IMR-90 (cell line): ENCODE data around the gene NBPF8.
"Not testable (repeated sequence)": the region's sequence is repeated elsewhere in the genome, so short reads cannot be mapped to it uniquely, and the experiment has no call there.

Experiments
- BHLHE40 ChIP-seq: fragments of 150-350 bp; IDR thresholded peaks from 2 replicates; pipeline ENCODE4 v1.6.1; 2016; ENCODE audit warnings: mild to moderate bottlenecking, low read depth, low read length
- CEBPB ChIP-seq: IDR thresholded peaks from 2 replicates; pipeline ENCODE4 v1.6.1; 2012; ENCODE audit warnings: low read depth, low read length, improper control_type of control experiment
- CHD1 ChIP-seq: IDR thresholded peaks from 2 replicates; pipeline ENCODE4 v1.6.1; 2012; ENCODE audit warnings: low read depth, low read length, improper control_type of control experiment
- MAZ ChIP-seq: IDR thresholded peaks from 2 replicates; pipeline ENCODE4 v1.6.1; 2012; ENCODE audit warnings: low read depth, mild to moderate bottlenecking, low read length, improper control_type of control experiment, moderate library complexity, borderline replicate concordance
- POLR2A ChIP-seq: IDR thresholded peaks from 2 replicates; pipeline ENCODE4 v1.6.1; 2012; ENCODE audit warnings: mild to moderate bottlenecking, low read depth, low read length
- RAD21 ChIP-seq: IDR thresholded peaks from 2 replicates; pipeline ENCODE4 v1.6.1; 2012; ENCODE audit warnings: low read length, improper control_type of control experiment
- RFX5 ChIP-seq: IDR thresholded peaks from 2 replicates; pipeline ENCODE4 v1.8.0; 2012; ENCODE audit warnings: low read depth, mild to moderate bottlenecking, low read length, moderate library complexity
- SMC3 ChIP-seq: fragments of 150-350 bp; IDR thresholded peaks from 2 replicates; pipeline ENCODE4 v1.6.1; 2016; ENCODE audit warnings: low read depth, mild to moderate bottlenecking, antibody characterized with exemption, low read length, moderate library complexity
- TF ChIP-seq, protein P1 (sequence below): conservative IDR thresholded peaks from 2 replicates; pipeline ENCODE4 v1.5.1; 2012; ENCODE audit warnings: mild to moderate bottlenecking, low read depth, low read length, improper control_type of control experiment

DNA sequence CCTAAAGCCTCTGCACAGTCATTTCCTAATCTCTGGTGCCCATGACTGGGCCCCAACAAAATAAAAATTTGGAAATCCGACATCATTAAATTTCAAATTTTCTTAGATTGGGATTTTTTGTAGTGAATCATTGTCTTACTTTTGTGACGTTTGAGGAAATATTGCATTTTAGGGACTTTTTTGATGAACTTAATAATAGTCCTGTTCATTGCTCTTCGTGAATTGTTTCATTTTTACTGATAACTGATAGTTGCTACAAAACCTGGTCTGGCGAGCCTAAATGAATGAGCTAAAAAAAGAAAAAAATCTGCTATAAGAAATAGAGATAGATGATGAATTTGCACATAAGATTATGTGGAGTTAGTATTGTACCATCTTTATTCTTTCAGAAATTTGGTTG, 23.5 kb upstream of the NBPF8 start:
- TF ChIP-seq MAZ, RAD21, POLR2A, CHD1, BHLHE40, SMC3, CEBPB, RFX5: not testable (repeated sequence)
- TF ChIP-seq, protein P1, sequence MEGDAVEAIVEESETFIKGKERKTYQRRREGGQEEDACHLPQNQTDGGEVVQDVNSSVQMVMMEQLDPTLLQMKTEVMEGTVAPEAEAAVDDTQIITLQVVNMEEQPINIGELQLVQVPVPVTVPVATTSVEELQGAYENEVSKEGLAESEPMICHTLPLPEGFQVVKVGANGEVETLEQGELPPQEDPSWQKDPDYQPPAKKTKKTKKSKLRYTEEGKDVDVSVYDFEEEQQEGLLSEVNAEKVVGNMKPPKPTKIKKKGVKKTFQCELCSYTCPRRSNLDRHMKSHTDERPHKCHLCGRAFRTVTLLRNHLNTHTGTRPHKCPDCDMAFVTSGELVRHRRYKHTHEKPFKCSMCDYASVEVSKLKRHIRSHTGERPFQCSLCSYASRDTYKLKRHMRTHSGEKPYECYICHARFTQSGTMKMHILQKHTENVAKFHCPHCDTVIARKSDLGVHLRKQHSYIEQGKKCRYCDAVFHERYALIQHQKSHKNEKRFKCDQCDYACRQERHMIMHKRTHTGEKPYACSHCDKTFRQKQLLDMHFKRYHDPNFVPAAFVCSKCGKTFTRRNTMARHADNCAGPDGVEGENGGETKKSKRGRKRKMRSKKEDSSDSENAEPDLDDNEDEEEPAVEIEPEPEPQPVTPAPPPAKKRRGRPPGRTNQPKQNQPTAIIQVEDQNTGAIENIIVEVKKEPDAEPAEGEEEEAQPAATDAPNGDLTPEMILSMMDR = not testable (repeated sequence)
